DND-41 (cell line): ENCODE measurements around the gene MERTK.

Experiments used
- ATAC-seq: fragments of 200-7000 bp; cut with Tn5 transposase; 3 replicates; pipeline ENCODE4 v1.9.1; 2021; ENCODE audit warnings: low read depth; ENCODE audit not compliant: insufficient read depth
- DNase-seq: peaks from one replicate; pipeline ENCODE4 v3.0.0-alpha.2; 2020
- H2AFZ ChIP-seq: 2 replicates; pipeline ENCODE4 v1.6.0; 2012; ENCODE audit warnings: low read depth, low read length
- H3K27ac ChIP-seq: 2 replicates; pipeline ENCODE4 v1.5.1; 2012; ENCODE audit warnings: low read length, inconsistent platforms
- H3K27me3 ChIP-seq: fragments of 200-600 bp; sonication (generic); 2 replicates; pipeline ENCODE4 v1.6.0; 2012; ENCODE audit warnings: low read length, mild to moderate bottlenecking, inconsistent platforms; ENCODE audit not compliant: insufficient read depth, poor library complexity
- H3K36me3 ChIP-seq: 2 replicates; pipeline ENCODE4 v1.5.1; 2012; ENCODE audit warnings: low read length, inconsistent platforms; ENCODE audit not compliant: insufficient read depth
- H3K4me1 ChIP-seq: 2 replicates; pipeline ENCODE4 v1.5.1; 2012; ENCODE audit warnings: mild to moderate bottlenecking, low read length; ENCODE audit not compliant: insufficient read depth
- H3K4me2 ChIP-seq: 2 replicates; pipeline ENCODE4 v1.6.0; 2012; ENCODE audit warnings: mild to moderate bottlenecking, moderate library complexity, low read length, inconsistent platforms; ENCODE audit not compliant: insufficient read depth
- H3K4me3 ChIP-seq, 2 experiments: fragments of 200-600 bp in 1 of 2; shearing (Covaris generic) in 1 of 2; 2 replicates each; pipeline ENCODE4 v1.5.1; 2012 to 2016; ENCODE audit warnings: inconsistent platforms in 2 of 2, low read length in 2 of 2, mild to moderate bottlenecking in 2 of 2, low read depth in 1 of 2, moderate library complexity in 1 of 2
- H3K79me2 ChIP-seq: 2 replicates; pipeline ENCODE4 v1.6.0; 2012; ENCODE audit warnings: low read length, inconsistent platforms; ENCODE audit not compliant: insufficient read depth
- H3K9ac ChIP-seq: 2 replicates; pipeline ENCODE4 v1.6.0; 2012; ENCODE audit warnings: low read depth, mild to moderate bottlenecking, inconsistent platforms, low read length, moderate library complexity
- H3K9me3 ChIP-seq: 2 replicates; pipeline ENCODE4 v1.5.1; 2012; ENCODE audit warnings: low read length, moderate library complexity, mild to moderate bottlenecking, inconsistent platforms; ENCODE audit not compliant: insufficient read depth, severe bottlenecking
- H4K20me1 ChIP-seq: 2 replicates; pipeline ENCODE4 v1.6.0; 2012; ENCODE audit warnings: low read length; ENCODE audit not compliant: insufficient read depth
- EZH2 ChIP-seq: IDR thresholded peaks from 3 replicates; pipeline ENCODE4 v1.6.1; 2012; ENCODE audit warnings: borderline replicate concordance, low read depth, mild to moderate bottlenecking, moderate library complexity, low read length, inconsistent platforms; ENCODE audit not compliant: severe bottlenecking
- TF ChIP-seq, protein P1 (sequence below): IDR thresholded peaks from 2 replicates; pipeline ENCODE4 v1.5.1; 2012; ENCODE audit warnings: borderline replicate concordance, low read length, moderate library complexity, mild to moderate bottlenecking; ENCODE audit not compliant: poor library complexity, severe bottlenecking; ENCODE audit errors: extremely low read depth

MERTK gene

DNA sequence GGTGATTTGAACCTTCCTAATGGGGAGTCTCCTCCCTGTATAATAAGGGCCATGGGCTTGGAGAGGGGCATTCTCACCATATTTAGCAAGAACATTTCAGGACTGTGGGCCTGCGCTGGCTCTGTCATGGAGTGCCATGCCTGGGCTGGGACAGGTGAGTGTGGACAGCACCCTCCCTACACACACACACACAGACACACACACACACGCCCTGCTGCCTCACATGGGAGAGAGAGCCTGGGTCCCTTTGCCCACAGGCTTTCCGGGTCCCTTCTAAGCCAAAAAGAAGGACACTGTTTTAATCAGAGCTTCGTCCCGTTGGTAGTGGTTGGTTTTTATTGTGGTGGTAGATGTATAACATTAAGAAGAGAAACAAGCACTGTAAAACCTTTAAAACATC, 125.3 kb downstream of the MERTK start:
- no peak overlapping the region for H3K9ac ChIP-seq
- H3K4me3 ChIP-seq = no peak overlapping the region
- no peaks in the 10 kb centered on the region for H3K27me3 ChIP-seq
- no peaks in the 10 kb centered on the region for H4K20me1 ChIP-seq
- no peak overlapping the region for H3K4me2 ChIP-seq
- peaks cover 3% of the 10 kb centered on the region; the same call in 1 of the 2 replicates for H3K4me1 ChIP-seq
- no peaks in the 10 kb centered on the region for H3K36me3 ChIP-seq
- TF ChIP-seq, protein P1, sequence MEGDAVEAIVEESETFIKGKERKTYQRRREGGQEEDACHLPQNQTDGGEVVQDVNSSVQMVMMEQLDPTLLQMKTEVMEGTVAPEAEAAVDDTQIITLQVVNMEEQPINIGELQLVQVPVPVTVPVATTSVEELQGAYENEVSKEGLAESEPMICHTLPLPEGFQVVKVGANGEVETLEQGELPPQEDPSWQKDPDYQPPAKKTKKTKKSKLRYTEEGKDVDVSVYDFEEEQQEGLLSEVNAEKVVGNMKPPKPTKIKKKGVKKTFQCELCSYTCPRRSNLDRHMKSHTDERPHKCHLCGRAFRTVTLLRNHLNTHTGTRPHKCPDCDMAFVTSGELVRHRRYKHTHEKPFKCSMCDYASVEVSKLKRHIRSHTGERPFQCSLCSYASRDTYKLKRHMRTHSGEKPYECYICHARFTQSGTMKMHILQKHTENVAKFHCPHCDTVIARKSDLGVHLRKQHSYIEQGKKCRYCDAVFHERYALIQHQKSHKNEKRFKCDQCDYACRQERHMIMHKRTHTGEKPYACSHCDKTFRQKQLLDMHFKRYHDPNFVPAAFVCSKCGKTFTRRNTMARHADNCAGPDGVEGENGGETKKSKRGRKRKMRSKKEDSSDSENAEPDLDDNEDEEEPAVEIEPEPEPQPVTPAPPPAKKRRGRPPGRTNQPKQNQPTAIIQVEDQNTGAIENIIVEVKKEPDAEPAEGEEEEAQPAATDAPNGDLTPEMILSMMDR = no peak
- TF ChIP-seq EZH2 = no peak
- ATAC-seq = no peak
- H3K79me2 ChIP-seq = no peaks in the 10 kb centered on the region
- H3K9me3 ChIP-seq = no peaks in the 10 kb centered on the region
- peak overlapping the region; percentile 22; the same call in 1 of the 2 replicates for H3K27ac ChIP-seq
- H2AFZ ChIP-seq = no peak overlapping the region
- DNase-seq = no peak

DNA sequence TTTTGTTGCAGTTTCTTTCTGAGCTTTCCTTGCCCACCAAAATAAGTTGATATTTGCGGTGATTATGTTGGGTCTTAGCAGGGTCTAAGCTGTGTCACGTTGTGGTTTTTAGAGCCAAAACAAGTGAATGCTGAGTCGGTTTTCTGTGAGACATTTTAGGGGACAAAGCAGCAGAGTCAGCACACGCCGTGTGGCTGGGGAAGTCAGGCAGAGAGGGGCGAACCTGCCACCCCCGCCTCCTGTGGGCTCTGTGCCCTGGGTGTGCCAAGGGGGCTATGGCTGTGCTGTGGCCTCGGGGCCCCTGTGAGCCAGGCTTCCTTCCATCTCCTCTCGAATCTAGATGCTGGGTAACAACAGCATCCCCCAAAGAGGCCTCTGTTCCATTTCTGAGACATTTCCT, 125.8 kb downstream of the MERTK start:
- Histone ChIP-seq H4K20me1 (no peaks in the 10 kb centered on the region), H3K27ac (peak overlapping the region; percentile 22; the same call in 1 of the 2 replicates), H3K36me3 (no peaks in the 10 kb centered on the region), H2AFZ (no peak overlapping the region), H3K27me3 (no peaks in the 10 kb centered on the region), H3K9ac (no peak overlapping the region), H3K4me2 (no peak overlapping the region), H3K4me1 (peaks cover 3% of the 10 kb centered on the region; the same call in 1 of the 2 replicates), H3K79me2 (no peaks in the 10 kb centered on the region), H3K9me3 (no peaks in the 10 kb centered on the region), H3K4me3 (no peak overlapping the region)
- ATAC-seq (no peak), DNase-seq (no peak)
- no peak for TF ChIP-seq EZH2
- TF ChIP-seq, protein P1 = no peak

DNA sequence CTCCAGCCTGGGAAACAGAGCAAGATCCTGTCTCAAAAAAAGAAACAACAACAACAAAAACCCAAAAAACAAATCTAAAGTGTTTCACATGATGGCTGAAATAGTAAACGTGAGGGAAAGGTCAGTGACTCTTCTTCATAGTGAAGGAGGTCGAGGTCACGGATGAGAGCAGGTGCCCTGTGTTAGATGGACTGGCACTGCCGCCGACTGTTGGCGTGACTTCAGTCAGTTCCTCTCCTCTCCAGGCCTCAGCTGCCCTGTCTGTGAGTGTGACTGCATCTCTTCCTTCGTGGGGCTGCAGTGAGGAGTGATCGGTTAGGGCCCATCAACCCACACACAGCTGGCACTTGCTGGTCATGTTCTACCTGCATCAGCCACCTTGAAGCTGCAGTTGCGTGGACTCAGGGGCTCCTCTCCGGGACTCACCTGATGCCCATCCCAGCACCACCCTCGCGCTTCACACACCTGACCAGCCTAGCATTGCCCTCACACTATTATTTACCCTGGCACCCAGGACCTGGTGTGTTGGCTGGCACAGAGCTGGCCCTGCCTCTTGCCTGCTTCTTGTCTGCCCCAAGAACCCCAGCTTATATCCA, 126.6 kb downstream of the MERTK start:
- no peaks in the 10 kb centered on the region for H3K9me3 ChIP-seq
- no peak overlapping the region for H3K4me2 ChIP-seq
- no peak overlapping the region; the same call in 1 of the 2 replicates for H3K27ac ChIP-seq
- H2AFZ ChIP-seq = no peak overlapping the region
- H3K4me1 ChIP-seq = peaks cover 3% of the 10 kb centered on the region
- no peak overlapping the region for H3K9ac ChIP-seq
- H3K79me2 ChIP-seq = no peaks in the 10 kb centered on the region
- no peak overlapping the region for H3K4me3 ChIP-seq
- H3K36me3 ChIP-seq = no peaks in the 10 kb centered on the region
- TF ChIP-seq, protein P1 = no peak
- TF ChIP-seq EZH2 = no peak
- no peaks in the 10 kb centered on the region for H4K20me1 ChIP-seq
- H3K27me3 ChIP-seq = no peaks in the 10 kb centered on the region
- ATAC-seq (no peak), DNase-seq (no peak)
